Ishikawa (cell line): ENCODE data around the gene COX7A2.

Source experiments
- CEBPB ChIP-seq: IDR thresholded peaks from 2 replicates; pipeline ENCODE4 v1.6.1; 2012
- CREB1 ChIP-seq: IDR thresholded peaks from 2 replicates; pipeline ENCODE4 v1.6.1; 2012; ENCODE audit warnings: low read depth
- EGR1 ChIP-seq: IDR thresholded peaks from 2 replicates; pipeline ENCODE4 v1.6.1; 2012
- EP300 ChIP-seq: IDR thresholded peaks from 2 replicates; pipeline ENCODE4 v1.6.1; 2012; ENCODE audit warnings: borderline replicate concordance
- FOXM1 ChIP-seq: IDR thresholded peaks from 2 replicates; pipeline ENCODE4 v1.6.1; 2012; ENCODE audit warnings: low read depth, borderline replicate concordance
- MAX ChIP-seq: IDR thresholded peaks from 2 replicates; pipeline ENCODE4 v1.6.1; 2012
- NFIC ChIP-seq: IDR thresholded peaks from 2 replicates; pipeline ENCODE4 v1.6.1; 2012
- RAD21 ChIP-seq: IDR thresholded peaks from 2 replicates; pipeline ENCODE4 v1.6.1; 2012; ENCODE audit warnings: low read depth
- TAF1 ChIP-seq: IDR thresholded peaks from 2 replicates; pipeline ENCODE4 v1.6.1; 2012; ENCODE audit warnings: low read depth, mild to moderate bottlenecking
- TCF12 ChIP-seq: IDR thresholded peaks from 2 replicates; pipeline ENCODE4 v1.6.1; 2012; ENCODE audit warnings: low read depth
- TEAD4 ChIP-seq: IDR thresholded peaks from 2 replicates; pipeline ENCODE4 v1.6.1; 2012
- USF1 ChIP-seq: IDR thresholded peaks from 2 replicates; pipeline ENCODE4 v1.6.1; 2012
- YY1 ChIP-seq: IDR thresholded peaks from 2 replicates; pipeline ENCODE4 v1.6.1; 2012; ENCODE audit warnings: low read depth
- ZBTB7A ChIP-seq: IDR thresholded peaks from 2 replicates; pipeline ENCODE4 v1.6.1; 2012; ENCODE audit warnings: low read depth
- TF ChIP-seq, protein P1 (sequence below): IDR thresholded peaks from 2 replicates; pipeline ENCODE4 v1.6.1; 2012; ENCODE audit warnings: low read depth, mild to moderate bottlenecking

COX7A2 gene

GRCh38 chr6:75230484-75231325 is 12.9 kb downstream of the COX7A2 start:
- TF ChIP-seq, protein P1, sequence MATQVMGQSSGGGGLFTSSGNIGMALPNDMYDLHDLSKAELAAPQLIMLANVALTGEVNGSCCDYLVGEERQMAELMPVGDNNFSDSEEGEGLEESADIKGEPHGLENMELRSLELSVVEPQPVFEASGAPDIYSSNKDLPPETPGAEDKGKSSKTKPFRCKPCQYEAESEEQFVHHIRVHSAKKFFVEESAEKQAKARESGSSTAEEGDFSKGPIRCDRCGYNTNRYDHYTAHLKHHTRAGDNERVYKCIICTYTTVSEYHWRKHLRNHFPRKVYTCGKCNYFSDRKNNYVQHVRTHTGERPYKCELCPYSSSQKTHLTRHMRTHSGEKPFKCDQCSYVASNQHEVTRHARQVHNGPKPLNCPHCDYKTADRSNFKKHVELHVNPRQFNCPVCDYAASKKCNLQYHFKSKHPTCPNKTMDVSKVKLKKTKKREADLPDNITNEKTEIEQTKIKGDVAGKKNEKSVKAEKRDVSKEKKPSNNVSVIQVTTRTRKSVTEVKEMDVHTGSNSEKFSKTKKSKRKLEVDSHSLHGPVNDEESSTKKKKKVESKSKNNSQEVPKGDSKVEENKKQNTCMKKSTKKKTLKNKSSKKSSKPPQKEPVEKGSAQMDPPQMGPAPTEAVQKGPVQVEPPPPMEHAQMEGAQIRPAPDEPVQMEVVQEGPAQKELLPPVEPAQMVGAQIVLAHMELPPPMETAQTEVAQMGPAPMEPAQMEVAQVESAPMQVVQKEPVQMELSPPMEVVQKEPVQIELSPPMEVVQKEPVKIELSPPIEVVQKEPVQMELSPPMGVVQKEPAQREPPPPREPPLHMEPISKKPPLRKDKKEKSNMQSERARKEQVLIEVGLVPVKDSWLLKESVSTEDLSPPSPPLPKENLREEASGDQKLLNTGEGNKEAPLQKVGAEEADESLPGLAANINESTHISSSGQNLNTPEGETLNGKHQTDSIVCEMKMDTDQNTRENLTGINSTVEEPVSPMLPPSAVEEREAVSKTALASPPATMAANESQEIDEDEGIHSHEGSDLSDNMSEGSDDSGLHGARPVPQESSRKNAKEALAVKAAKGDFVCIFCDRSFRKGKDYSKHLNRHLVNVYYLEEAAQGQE, result no peak
- TF ChIP-seq TEAD4 (peak; percentile 21; the same call in 1 of the 2 replicates), EP300 (no peak), TCF12 (no peak), RAD21 (peak; percentile 68), CEBPB (peak; percentile 13; the same call in 1 of the 2 replicates)

DNA sequence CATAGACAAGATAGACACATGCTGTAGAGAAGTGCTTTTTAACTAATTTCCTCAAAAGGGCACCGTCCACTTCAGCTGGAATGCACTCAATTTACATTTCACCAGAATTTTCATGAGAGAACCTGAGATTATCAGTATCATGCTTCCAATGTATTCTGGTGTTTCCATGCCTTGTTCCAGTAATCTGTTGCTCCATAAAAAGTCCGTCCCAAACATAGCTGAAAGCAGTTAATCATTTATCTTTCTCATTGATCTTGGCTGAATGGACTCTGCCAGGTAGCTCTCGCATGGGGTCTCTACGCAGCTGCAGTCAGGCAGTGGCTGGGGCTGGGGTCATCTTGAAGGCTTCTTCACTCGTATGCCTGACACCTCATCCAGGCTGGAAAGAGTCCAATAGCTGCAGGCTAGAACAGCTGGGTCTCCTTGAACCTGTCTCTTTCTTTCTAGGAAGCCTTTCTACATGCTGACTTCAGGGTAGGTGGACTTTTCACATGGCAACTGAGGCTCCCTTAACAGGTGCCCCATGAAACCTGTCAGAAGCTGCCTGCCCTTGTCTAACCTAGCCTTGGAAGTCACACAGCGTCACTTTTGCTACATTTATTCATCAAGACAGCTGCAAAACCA is 19.2 kb downstream of the COX7A2 start:
- no peak for TF ChIP-seq RAD21
- no peak for TF ChIP-seq NFIC
- TF ChIP-seq TCF12, result no peak
- no peak for TF ChIP-seq TEAD4
- TF ChIP-seq TAF1, result no peak
- TF ChIP-seq EGR1, result no peak
- no peak for TF ChIP-seq CREB1
- no peak for TF ChIP-seq FOXM1
- no peak for TF ChIP-seq ZBTB7A
- TF ChIP-seq USF1, result no peak
- no peak for TF ChIP-seq MAX
- TF ChIP-seq EP300, result no peak
- TF ChIP-seq YY1, result no peak
- no peak for TF ChIP-seq CEBPB
- TF ChIP-seq, protein P1, result no peak

- TF ChIP-seq NFIC, result no peak
- TF ChIP-seq CEBPB, result no peak
- TF ChIP-seq FOXM1, result no peak
- TF ChIP-seq TAF1, result no peak
- TF ChIP-seq TEAD4, result no peak
- TF ChIP-seq ZBTB7A, result no peak
- no peak for TF ChIP-seq MAX
- no peak for TF ChIP-seq RAD21
These were observed 20.2 kb downstream of the COX7A2 start for GRCh38 chr6:75223428-75223827.

- TF ChIP-seq NFIC (no peak), EP300 (no peak), RAD21 (no peak), ZBTB7A (no peak), FOXM1 (no peak), USF1 (no peak), CREB1 (no peak), EGR1 (no peak), TEAD4 (no peak), TAF1 (no peak)
These were observed 21.3 kb downstream of the COX7A2 start for GRCh38 chr6:75222261-75222660.

- TF ChIP-seq, protein P1, result peak; percentile 57
- no peak for TF ChIP-seq CEBPB
These were observed 22.5 kb downstream of the COX7A2 start for GRCh38 chr6:75221116-75221515.
